A172 (cell line): Measurements from ENCODE around the gene NXF2. TPM values are rescaled to one million over a fixed set of nuclear protein-coding genes. Genes with fewer than 3 reads are reported as not detected.
"Not testable (repeated sequence)": the region's sequence is repeated elsewhere in the genome, so short reads cannot be mapped to it uniquely, and the experiment has no call there.

Experiments used
- DNase-seq: peaks from one replicate; pipeline ENCODE4 v3.0.0-alpha.2; 2015; ENCODE audit warnings: low spot score
- total RNA-seq: library from RNA; depleted of rRNA; stranded (reverse); fragments of >200 nt; shearing (Covaris generic); gene quantifications from 2 replicates; pipeline ENCODE4 v1.2.3, GENCODE V29; 2014; rRNA removed

The NXF2 gene
- 0.22 TPM in 1 of 2 replicates, not detected in the other for total RNA-seq

- not testable (repeated sequence) for DNase-seq
These were observed at the start of gene NXF2 for GRCh38 chrX:102246893-102247292. Gene NXF2, plus strand, starts transcription at chrX:102247167. Its CDS starts 59,912 bp downstream, at chrX:102307079.

DNA sequence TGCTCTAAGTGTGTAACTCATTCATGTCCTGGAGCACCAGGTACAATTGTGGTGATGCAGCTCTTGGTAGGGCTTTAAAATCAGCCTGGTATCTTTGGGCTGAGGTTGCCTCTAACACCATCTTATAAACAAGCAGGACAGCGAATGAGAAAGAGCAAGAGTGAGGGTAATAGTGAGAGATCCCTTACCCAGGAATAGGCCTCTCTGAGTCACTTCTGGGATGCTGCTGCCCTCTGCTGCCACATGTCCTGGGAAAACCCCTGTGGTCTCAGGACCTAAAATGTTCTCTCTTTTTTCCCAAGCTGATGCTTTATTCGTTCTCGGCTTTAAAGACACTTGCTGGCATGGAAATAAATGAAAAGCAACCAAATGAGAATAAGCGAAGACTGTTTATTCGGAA lies 39.0 kb upstream of the NXF2 start:
- not testable (repeated sequence) for DNase-seq

DNA sequence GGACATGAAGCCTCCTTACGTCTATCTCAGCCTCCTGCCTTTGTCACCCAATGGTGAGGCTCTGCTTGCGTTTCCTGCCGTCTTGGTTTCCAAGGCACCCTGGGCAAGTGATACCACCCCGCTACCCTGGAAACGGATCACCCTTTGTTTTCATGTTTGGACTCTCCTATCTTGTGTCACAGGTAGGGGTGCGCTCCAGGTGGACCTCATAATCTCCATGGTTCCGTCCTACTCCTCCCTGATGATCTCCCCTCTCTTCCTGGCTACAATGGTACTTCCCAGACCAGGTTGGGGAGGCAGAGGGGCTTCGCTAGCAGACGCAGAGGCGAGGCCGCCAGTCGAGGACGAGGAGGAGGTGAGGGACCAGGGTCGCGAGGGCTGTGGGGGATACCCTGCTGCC lies 32.0 kb upstream of the NXF2 start, which contains the start of gene TCP11X1:
TSS of gene TCP11X1 (plus strand) at position 316 of the 400 bp plus-strand sequence.
- not testable (repeated sequence) for DNase-seq

DNA sequence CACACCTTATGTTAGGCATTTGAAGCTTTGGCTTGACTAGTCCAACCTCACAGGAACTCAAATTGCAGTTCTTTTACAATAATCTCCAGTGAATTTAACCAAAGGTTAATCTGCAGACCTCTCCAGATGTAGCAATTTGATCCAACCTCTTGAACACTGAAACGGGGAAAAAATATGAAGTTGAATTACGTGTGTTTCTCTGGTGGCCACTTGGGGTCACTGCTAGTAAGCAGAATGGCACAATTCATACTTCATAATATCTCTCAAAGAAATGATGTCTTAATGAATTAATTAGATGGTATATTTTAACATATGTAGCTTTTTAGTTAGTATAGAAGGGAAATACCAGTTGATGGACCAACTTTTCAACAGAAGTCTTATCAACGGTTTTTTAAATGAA lies 30.5 kb upstream of the NXF2 start:
- DNase-seq = not testable (repeated sequence)

DNA sequence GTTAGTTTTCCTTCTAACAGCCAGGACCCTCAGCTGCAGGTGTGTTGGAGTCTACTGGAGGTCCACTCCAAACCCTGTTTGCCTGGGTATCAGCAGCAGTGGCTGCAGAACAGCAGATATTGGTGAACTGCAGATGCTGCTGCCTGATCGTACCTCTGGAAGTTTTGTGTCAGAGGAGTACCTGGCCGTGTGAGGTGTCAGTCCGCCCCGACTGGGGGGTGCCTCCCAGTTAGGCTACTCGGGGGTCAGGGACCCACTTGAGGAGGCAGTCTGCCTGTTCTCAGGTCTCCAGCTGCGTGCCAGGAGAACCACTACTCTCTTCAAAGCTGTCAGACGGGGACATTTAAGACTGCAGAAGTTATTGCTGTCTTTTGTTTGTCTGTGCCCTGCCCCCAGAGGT lies 11.3 kb upstream of the NXF2 start:
- DNase-seq = not testable (repeated sequence)

DNA sequence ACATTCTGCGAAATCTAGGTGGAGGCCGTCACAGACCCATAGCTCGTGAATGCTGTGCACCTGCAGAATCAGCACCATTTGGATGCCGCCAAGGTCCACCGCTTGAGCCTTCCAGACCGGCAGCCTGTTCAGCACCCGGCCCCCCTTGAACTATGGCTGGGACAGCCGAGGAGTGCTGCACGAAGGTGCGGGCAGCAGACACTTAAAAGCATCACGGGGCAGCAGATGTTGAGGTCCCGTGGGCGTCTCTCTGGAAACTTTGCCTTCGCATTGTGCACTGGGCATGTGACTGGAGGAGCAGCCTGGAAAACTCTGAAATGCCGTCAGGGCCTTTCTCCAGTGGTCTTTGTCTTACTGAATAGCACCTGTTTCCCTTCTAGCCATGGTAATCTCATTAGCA lies 6.7 kb upstream of the NXF2 start:
- not testable (repeated sequence) for DNase-seq

DNA sequence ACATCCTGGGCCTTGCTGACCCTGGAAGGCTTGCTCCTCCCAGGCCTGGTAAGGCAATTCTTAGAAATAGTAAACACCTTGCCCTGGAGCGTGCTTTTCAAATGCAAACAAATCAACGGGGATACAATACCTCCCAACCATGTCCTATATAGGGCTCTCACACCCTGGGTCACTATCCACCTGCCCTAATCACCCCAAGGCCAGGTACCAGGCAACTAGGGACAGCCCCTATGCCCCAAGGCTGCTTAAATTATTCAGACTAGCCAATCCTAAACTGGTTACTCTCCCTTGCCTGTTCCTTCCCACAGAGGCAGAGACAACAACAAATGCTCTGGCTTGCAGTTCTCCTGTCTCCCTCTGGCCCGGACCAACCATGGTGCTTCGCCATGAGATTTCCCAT lies 25.3 kb downstream of the NXF2 start:
- not testable (repeated sequence) for DNase-seq

DNA sequence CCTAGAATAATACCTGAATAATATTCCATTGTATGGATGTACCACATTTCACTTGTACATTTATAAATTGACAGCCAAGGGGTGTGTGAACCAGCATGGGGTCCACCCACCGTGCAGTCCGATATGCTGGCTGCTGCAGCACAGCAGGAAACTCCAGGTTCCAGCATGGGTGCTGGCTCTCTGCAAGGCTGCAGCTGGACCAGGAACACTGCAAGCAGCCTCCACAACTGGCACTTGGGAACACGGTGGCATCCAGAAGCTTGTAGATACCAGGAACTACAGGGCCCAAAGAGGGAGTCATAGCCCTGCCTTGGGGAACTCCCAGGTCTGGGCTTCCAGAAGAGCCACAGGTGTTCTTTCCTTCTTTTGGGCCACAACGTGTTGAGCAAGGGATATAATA lies 91.2 kb downstream of the NXF2 start:
- no peak for DNase-seq

- DNase-seq = no peak
These were observed 92.6 kb downstream of the NXF2 start for GRCh38 chrX:102339312-102340298.

GRCh38 chrX:102341867-102342266 lies 94.9 kb downstream of the NXF2 start:
- DNase-seq = no peak

DNA sequence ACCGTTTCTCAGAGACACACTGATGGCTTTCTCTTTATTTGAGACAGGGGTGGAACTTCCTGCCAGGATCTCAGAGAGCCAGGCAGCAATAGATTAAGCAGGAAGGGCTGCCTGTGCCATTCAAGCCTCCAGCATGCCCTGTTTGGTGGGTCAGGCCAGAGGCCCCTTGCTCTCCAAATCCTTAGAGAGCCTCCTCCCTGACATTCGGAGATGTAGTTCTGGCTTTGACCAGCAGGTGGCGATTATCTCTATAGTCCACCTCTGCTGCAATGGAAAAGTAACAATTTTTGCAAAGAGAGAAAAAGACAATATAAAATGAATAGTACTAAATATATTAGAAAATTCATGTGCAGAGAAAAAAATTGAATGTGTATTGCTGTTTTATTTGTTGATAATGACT lies 98.9 kb downstream of the NXF2 start:
- DNase-seq = no peak

Other genes with a start within 250 kb of the NXF2 start
- gene TCEAL2, start 121.5 kb upstream of the NXF2 start, total RNA-seq = not detected in 2 replicates
- gene TCEAL6, start 104.7 kb upstream of the NXF2 start, total RNA-seq = not detected in 2 replicates
- gene BEX5, start 91.2 kb upstream of the NXF2 start, total RNA-seq = not detected in 2 replicates
- not detected in 2 replicates for gene TCP11X1, start 31.9 kb upstream of the NXF2 start, total RNA-seq
- 0.29 and 1.2 TPM in 2 replicates for gene NXF2B, start 192.8 kb downstream of the NXF2 start, total RNA-seq
- not detected in 2 replicates for gene TCP11X2, start 224.6 kb downstream of the NXF2 start, total RNA-seq